Vagina (tissue), 2 donors: ENCODE results near the gene NRIP3.

Source experiments
- CTCF ChIP-seq, 3 experiments: fragments of 450-650 bp in 2 of 3; fragments of 200-600 bp in 1 of 3; sonication (generic) in 1 of 3; IDR thresholded peaks; one replicate each; pipeline ENCODE4 v1.5.1; 2017 to 2019; ENCODE audit warnings: antibody characterized with exemption in 3 of 3, mild to moderate bottlenecking in 2 of 3, moderate library complexity in 2 of 3
- POLR2A ChIP-seq, 2 donors: fragments of 450-650 bp; IDR thresholded peaks; one replicate each; pipeline ENCODE4 v1.6.1; 2017; ENCODE audit warnings: antibody characterized with exemption in 2 of 2, mild to moderate bottlenecking in 2 of 2, moderate library complexity in 2 of 2
- POLR2AphosphoS5 ChIP-seq, 2 donors: sonication (generic); formaldehyde crosslinking; IDR thresholded peaks; one replicate each; pipeline ENCODE4 v1.9.0; 2017; ENCODE audit warnings: antibody characterized with exemption in 2 of 2, mild to moderate bottlenecking in 2 of 2, low read depth in 1 of 2; ENCODE audit not compliant: insufficient read depth in 1 of 2

- no peak for TF ChIP-seq POLR2A (IDR thresholded peaks at IDR 0.05)
- no peak for TF ChIP-seq CTCF (IDR thresholded peaks at IDR 0.05)
- no peak for TF ChIP-seq POLR2AphosphoS5 (IDR thresholded peaks at IDR 0.05; ENCODE audit: insufficient read depth in 1 of 2, low read depth in 1 of 2)
These were observed 16.4 kb downstream of the NRIP3 start for GRCh38 chr11:8987446-8987845.
